Activated T-cell treated with anti-CD3 and anti-CD28 coated beads, Interleukin-2, amount 50 U/mL, for 48 hours (primary cell): ENCODE data around the gene RNF14.
"Not testable (repeated sequence)": the region's sequence is repeated elsewhere in the genome, so short reads cannot be mapped to it uniquely, and the experiment has no call there.

ENCODE experiments used
- DNase-seq, 2 experiments: peaks; one replicate each; pipeline ENCODE4 v3.0.0-alpha.2; 2020

RNF14 gene

GRCh38 chr5:141968914-141969608, at the start of gene RNF14:
Gene RNF14, plus strand, starts transcription at chr5:141969105. Its CDS starts 4,484 bp downstream, at chr5:141973589.
- peak; percentile 96 to 97 for DNase-seq

GRCh38 chr5:141919218-141920119, 49.4 kb upstream of the RNF14 start:
- no peak for DNase-seq

- DNase-seq: no peak
These were observed 48.1 kb upstream of the RNF14 start for GRCh38 chr5:141920771-141921170.

GRCh38 chr5:141922827-141923447, 46.0 kb upstream of the RNF14 start:
- DNase-seq: not testable (repeated sequence)

GRCh38 chr5:141923448-141924313, 45.2 kb upstream of the RNF14 start, which contains the start of gene DELE1:
Gene DELE1, plus strand, starts transcription at chr5:141923871. Its CDS starts 71 bp downstream, at chr5:141923942.
- DNase-seq: peak; percentile 97

GRCh38 chr5:141926434-141926833, 42.5 kb upstream of the RNF14 start:
- DNase-seq: no peak

- no peak for DNase-seq
These were observed 40.9 kb upstream of the RNF14 start for GRCh38 chr5:141928051-141928450.

GRCh38 chr5:141929398-141930058, 39.4 kb upstream of the RNF14 start:
- no peak for DNase-seq

GRCh38 chr5:141931694-141932093, 37.2 kb upstream of the RNF14 start:
- DNase-seq: no peak

- DNase-seq: no peak
These were observed 35.8 kb upstream of the RNF14 start for GRCh38 chr5:141933151-141933550.

GRCh38 chr5:141934099-141934844, 34.6 kb upstream of the RNF14 start:
- no peak for DNase-seq

- DNase-seq: no peak
These were observed 33.4 kb upstream of the RNF14 start for GRCh38 chr5:141935538-141935937.

- DNase-seq: no peak
These were observed 28.1 kb upstream of the RNF14 start for GRCh38 chr5:141940695-141941271.

GRCh38 chr5:141941307-141941706, 27.6 kb upstream of the RNF14 start:
- no peak for DNase-seq

GRCh38 chr5:141941779-141942178, 27.1 kb upstream of the RNF14 start:
- no peak for DNase-seq

- no peak for DNase-seq
These were observed 26.6 kb upstream of the RNF14 start for GRCh38 chr5:141942185-141942857.

GRCh38 chr5:141944076-141944475, 24.8 kb upstream of the RNF14 start:
- DNase-seq: no peak

- DNase-seq: no peak
These were observed 23.3 kb upstream of the RNF14 start for GRCh38 chr5:141945511-141946051.

- no peak for DNase-seq
These were observed 21.6 kb upstream of the RNF14 start for GRCh38 chr5:141947316-141947715.

- DNase-seq: no peak
These were observed 20.1 kb upstream of the RNF14 start for GRCh38 chr5:141948812-141949211.
